C1 segment of cervical spinal cord (tissue), 14 donors: Measurements from ENCODE around the gene ASB15.
"Not testable (repeated sequence)": the region's sequence is repeated elsewhere in the genome, so short reads cannot be mapped to it uniquely, and the experiment has no call there.

ENCODE experiments used
- DNase-seq, 14 donors: peaks; one replicate each; lab custom pipeline; 2025; lab: John Stamatoyannopoulos, UW

Gene ASB15

DNA sequence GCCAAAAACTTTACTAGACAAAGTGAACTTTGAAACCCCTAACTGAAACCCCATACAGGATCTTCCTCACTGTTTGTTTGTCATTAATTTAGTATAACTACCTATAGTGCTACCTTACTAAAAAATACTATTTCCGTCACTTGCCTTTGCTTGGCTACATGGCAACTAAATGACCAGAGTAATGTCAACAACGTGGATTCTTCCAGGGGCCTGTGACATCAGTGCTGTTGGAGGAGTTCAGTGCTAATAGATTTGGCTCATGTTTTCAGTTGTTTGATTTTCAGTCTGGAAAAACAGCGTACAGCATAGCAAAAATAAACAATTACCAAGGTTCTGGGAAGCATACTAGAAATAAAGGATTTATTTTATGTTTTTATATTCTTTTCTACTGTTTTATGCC is 3.0 kb upstream of the ASB15 start:
- no peak for DNase-seq

DNA sequence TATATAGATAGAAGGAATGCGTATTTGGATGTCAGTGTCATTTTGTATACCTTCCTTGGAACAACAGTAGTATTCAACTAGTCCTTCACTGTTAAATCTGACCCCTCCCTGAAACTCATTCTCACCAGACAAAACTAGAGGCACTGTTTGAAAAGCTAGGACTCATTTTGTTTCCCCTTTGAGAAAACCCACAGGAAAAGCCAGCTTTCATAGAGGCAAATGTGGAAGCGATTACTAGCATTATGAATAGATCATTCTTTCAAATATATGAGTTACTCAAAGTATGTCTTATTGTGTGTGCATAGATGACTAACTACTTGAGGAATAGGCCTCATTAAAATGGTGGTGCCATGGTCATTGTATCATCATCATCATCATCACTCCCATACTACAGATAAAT is 1.9 kb upstream of the ASB15 start:
- no peak for DNase-seq

DNA sequence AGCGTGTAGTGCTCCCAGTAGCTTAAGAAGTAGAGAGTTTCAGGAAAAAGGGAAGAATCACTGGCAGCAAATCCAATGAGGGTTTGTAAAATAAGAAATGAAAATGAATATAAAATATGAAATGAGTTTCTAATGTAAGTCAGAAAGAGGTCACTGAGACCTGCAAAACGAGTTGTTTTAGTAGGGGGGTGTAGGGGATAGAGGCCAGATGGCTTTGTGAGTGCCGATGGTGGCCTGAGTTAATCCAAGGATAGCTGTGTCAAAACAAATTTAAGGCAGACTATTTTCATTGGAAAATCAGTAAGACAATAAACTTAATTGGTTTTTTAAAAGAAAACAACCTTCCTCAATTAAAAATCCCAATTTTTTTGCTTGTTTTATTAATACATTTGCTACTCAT is 745 bp upstream of the ASB15 start:
- no peak for DNase-seq

DNA sequence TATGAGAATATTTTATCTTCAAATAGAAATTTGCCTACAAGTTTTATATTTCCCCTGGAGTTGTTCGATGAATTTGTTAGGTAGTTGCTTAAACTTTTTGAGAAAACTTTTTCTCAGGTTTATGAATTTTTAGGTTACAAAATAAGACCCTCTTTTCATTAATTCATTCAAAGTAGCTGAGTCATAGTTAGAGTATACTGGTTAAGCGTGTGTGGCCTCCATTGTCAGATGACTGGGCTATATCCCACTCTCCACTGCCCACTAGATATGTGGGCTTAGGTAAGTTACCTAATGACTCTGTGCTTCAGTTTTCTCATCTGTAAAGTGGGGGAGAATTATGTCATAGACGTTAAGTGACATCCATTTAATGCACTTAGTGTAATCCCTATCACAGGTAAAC is 1.0 kb downstream of the ASB15 start:
- no peak for DNase-seq

DNA sequence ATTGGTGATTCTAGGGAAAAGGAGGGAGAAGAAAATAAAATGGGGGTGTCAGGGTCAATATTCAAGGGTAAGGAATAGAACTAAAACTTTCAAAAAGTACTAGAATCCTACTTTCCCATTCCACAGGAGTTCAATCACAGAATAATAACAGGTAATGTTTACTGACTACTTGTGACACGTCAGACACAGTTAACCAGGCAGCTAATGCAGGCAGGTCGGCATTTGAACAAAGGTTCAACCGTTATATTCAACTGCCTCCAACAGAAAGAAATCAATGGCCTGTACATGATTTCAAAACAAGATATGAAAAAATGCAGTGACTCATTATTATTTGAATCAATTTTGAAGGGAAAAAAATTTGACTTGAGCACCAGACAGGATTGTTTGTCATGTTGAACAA is 3.1 kb downstream of the ASB15 start:
- no peak for DNase-seq

DNA sequence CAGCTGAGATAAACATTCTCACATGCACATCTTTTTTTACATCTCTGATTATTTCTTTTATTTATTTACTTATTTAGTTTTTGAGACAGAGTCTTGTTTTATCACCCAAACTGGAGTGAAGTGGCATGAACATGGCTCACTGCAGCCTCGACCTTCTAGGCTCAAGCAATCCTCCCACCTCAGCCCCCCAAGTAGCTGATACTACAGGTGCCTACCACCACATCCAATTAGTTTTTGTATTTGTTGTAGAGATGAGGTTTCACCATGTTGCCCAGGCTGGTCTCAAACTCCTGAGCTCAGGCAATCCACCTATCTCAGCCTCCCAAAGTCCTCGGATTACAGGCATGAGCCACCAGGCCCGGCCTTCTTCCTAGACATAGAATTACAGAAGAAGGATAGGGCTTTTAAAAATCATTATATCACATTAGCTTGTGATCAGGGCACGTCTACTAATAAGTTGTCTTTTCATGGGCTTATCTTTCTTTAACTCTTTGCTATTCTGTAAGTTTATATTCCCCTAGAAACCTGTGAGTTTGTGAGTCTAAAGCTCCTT is 5.9 kb downstream of the ASB15 start:
- DNase-seq, result no peak

DNA sequence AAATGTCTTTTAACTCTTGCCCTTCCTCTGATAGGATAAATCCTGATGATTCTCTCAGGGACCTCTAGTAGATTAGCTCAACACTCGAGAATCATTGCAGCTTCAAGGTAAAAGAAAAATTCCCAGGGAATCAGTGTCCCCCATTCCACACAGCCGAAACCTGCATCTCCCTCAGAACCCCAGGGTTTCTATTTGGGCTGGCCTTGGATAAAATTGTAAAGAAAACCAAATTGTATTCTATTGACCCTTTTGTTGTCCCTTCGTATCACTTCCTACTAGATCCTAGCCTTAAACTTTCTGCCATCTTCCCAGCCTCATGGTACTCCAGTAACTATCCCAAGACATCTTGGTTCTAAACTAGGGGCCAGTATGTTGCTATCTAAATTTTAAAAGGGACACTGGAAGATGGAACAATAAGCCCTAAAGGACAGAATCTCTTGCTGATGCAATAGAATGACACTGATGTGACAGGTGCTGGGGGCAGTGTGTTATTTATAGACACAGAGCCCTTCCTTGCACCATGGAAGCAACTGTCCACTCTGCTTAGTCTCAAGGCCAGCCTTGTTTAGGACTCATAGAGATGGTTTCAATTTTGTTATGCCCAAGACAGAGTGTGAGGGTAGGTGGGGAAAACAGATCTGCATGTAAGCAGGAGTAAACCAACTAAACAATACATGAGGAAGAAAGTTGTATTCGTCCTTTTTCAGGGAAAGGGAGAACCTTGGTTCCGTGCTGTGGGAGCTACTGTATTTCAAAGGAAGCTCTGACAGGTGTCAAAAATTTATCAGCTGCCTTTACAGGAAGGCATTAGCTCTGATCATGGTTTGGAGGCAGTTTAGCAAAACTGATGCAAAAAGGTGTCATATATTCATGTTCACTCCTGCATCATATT is 7.6 kb downstream of the ASB15 start:
- no peak for DNase-seq

DNA sequence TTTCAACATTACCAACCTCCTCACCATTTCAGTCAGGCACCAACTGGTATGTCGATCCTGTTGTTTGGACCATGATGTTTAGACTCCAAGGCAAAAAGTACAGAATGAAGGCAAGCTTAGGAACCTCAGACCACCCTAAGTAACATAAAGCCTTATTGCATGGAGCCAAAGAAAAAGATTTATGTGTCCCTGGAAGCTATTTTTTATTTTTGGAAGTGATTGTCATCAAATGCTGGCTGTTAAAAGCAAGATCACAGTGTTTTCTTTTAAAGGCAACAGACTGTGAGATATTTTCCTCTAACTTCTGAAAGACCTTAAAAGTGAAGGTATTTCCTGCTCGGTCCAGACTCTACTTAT is 8.2 kb downstream of the ASB15 start:
- no peak for DNase-seq

DNA sequence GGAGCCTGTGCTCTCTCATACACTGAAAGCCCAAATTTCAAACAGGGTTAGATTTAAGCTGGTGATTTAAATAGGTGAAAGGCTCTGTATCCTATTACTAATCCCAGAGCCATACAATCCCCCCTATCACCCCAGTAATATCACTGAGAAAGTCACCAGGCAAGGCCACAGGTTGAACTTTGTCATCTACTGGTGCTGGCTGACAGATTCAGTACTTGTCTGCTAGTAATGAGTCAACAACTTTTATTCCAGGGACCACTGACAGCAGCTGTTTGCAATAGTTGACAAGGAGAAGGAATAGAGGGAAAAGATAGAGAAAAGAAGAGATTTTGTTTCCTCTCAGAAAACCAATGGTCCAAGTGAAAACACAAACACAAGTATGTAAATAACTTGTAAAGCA is 10.4 kb downstream of the ASB15 start:
- DNase-seq, result no peak

DNA sequence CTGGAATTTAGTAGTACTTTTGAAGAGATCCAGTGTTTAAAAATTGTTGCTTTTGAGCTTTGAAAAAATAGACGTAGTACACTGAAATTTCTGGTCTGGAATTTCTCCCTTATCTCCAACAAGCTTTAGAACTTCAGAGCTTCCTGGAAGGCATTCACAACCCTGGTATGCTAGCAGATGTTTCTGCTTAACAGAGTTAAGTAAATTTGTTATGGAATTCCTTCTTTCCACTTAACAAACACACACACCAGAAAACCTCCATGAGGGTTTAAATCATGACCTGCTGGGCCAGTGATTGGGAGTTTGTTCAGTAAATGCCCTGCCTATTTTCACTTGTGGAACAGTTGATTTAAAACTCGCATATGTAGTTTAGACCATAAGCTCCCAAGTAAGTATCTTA is 13.7 kb downstream of the ASB15 start:
- DNase-seq, result no peak

DNA sequence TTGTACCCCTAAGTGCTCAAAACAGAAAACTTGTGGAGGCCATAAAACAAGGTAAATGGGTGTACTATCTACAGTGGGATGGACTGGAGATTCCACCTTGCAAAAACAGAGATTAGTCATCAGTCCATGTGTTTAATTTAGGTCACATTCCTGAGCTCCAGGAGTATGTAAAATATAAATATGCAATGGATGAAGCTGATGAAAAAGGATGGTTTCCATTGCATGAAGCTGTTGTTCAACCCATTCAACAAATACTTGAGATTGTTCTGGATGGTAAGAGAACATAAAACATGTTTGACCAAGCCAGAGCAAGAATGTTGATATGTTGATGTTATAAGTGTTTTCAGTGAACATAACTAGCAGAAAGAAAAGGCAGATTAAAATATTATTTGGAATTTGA is 14.6 kb downstream of the ASB15 start:
- no peak for DNase-seq

DNA sequence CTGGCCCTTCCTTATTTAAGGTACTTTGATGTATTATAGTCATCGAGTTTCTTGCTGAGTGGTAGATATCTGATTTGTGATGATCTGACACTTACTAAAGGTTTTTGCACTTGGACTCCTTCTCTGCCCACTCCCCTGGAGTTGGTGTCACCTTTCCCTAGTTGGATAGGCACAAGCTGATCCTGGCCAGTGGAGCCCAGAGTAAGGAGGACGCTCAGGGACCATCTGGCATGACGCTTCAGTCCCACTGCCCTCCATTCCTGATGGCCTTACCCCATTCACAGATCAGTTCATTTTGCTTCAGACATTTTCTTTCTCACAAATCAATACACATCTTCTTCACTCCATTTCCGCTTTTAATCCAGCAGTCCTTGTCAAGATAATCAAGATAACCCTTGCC is 20.1 kb downstream of the ASB15 start:
- no peak for DNase-seq

DNA sequence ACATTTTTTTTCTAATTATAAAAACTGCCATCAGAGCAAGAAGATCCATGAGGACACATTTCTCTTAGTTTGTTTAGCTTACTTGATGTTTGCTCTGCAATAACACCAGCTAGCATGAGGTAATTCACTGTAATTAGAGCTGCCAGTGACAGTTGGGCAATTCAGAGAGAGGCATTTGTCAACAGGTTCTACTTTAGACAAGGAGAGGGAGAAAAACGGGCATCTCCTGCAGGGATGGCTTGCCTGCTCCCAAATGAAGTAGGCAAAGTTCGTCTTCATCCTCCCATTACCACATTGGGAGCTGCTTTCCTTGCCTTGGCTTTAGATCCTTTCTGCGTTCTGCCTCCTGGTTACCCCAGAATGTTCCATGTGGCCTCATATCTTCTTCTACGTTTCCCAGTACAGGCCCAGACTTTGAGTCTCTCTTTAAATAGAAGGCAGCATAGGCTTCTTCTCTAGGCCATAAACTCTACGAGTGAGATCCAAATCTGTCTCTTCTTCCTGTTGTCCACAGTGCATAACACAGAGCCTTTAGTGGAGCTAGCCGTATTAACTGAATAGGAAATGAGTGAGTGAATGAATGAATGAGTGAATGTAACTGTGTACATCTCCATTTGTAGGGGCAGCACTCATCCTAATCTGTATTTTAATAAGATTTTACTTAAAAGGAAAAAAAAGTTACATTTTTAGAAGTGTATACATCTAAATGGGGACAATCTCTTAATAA is 21.2 kb downstream of the ASB15 start:
- DNase-seq, result no peak

DNA sequence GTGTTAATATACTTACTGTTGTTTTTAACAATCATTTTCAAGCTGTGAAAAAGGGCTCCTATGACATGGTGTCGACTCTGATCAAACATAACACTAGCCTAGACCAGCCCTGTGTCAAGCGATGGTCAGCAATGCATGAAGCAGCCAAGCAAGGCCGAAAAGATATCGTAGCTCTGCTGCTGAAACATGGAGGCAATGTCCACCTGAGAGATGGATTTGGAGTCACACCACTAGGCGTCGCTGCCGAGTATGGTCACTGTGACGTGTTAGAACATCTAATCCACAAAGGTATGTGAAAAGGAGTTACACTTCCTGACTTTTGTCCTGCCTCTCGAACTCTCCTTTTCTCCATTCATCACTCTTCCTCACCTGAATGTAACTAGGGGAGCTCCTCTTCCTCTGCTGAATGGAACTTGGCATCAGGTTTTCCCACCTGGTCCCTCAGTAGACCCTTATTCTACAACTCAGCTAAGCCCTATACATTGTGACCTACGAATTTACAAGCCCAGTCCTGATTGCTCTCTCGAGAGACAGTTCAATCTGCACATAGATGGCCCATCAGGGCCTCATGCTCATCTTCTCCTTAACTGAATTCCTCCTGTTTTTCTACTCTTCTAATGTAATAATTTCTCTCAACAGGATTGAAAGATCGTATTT is 23.0 kb downstream of the ASB15 start:
- DNase-seq, result no peak

DNA sequence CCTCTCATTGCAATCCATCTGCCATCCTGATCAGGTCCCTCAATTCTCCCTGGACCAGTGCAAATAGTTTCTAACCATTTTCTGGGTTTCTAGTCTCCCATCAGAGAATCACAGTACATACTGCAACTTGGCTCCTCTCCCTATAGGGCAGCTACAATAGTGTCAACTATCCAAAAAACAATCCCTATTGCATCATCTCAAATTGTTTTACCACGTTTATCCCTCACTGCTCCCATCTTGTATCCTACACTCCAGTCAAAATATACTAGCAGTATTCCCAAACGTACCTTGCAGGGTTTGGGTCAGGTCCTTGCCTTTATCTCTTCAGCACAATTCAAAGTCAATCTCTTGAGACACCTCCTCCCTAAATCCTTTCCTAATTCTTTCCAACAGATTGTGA is 23.6 kb downstream of the ASB15 start:
- no peak for DNase-seq

DNA sequence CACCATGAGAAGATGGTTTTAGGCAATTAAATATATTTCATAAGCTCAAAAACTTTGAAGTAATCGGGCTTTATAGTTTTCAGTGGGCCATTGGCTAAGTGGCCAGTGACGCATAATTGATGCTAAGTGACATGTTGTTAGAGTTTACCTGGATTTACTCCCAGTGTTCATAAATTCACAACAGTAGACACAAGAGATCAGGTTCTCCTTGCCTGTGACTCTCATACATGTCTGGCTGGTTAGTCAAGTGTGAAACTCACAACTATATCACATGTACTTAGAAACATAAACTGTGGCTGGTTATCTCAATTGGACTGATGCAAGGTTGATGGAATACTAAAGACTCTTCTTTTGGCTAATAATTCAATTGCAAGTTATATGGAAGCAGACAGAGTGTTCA is 26.2 kb downstream of the ASB15 start:
- DNase-seq, result no peak

DNA sequence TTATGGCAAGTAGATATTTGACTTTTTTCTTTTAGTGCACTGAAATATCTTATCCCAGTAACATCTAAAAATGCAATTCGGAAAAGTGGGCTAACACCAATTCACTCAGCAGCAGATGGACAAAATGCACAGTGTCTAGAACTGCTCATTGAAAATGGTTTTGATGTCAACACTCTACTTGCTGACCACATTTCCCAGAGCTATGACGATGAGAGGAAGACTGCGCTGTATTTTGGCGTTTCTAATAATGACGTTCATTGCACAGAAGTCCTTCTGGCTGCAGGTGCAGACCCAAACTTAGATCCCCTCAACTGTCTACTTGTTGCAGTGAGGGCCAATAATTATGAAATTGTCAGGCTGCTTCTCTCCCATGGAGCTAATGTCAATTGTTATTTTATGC is 27.2 kb downstream of the ASB15 start:
- no peak for DNase-seq

DNA sequence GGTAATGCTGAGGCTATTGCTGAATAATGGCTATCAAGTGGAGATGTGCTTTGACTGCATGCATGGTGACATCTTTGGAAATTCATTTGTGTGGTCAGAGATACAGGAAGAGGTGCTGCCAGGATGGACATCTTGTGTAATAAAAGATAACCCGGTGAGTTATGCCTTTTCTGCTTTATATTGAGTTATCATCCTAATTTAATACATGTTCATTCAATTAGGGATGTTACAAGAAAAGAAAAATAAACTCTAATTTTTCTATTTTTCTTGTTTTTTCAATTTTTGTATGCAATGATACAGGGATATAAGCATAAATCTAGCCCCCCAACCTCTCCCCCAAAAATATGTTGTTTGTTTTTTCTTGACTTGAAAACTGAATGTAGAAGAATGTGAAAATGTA is 27.7 kb downstream of the ASB15 start:
- DNase-seq, result no peak

DNA sequence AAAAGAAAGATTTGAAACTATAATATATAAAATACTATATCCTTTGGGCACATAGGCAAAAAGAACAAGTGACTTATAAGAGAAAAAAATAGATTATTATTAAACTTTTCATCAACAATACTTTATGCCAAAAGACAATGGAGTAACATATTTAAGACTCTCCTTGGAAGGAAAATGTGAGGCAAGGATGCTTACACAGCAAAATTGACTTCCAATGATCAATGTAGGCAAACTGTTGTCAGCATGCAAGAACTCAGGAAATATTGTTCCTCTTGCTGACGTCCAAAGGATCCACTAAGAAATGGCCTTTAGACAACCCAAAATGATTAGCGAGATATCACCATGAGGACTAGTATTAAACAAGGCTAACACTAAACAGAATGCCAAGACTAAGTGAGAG is 31.2 kb downstream of the ASB15 start:
- no peak for DNase-seq

DNA sequence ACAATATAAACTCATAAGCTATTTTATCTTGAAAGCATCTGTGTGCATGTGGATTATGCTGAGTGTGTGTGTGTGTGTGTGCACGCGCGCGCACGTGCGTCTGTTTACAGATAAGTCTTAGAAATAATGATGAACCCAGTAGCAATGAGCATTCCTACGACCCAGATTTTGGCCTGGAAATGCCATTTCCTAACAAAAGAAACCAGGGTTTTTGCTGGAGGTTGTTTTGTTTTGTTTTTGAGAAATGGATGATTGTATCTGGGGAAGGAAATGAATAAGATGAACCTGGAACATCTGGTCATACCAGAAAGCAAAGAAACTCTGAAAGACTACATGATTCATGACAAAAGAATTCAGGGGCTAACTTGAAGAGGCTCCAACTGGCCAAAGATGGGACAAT is 31.9 kb downstream of the ASB15 start:
- DNase-seq, result no peak

DNA sequence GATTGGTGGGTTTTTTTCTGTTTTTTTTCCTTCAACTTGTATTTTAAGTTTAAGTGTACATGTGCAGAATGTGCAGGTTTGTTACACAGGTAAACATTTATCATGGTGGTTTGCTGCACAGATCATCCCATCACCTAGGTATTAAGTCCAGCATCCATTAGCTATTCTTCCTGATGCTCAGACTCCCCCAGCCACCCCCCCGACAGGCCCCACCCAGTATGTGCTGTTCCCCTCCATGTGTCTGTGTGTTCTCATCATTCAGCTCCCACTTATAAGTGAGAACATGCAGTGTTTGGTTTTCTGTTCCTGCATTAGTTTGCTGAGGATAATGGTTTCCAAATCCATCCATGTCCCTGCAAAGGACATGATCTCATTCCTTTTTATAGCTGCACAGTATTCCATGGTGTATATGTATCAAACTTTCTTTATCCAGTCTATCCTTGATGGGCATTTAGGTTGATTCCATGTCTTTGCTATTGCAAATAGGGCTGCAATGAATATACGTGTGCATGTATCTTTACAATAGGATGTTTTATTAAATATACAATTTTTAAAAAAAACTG is 32.5 kb downstream of the ASB15 start:
- DNase-seq, result not testable (repeated sequence)
